Fibroblast of the conjunctiva (primary cell): ENCODE data around the gene KIAA1671.
A peak's percentile ranks its signal among the peaks of the same experiment; 100 is the strongest.

Experiments
- DNase-seq: peaks from one replicate; pipeline ENCODE4 v3.0.0-alpha.2; 2010; ENCODE audit warnings: low read depth

The KIAA1671 gene

GRCh38 chr22:25045159-25045558 is 92.6 kb downstream of the KIAA1671 start:
- DNase-seq, result no peak

DNA sequence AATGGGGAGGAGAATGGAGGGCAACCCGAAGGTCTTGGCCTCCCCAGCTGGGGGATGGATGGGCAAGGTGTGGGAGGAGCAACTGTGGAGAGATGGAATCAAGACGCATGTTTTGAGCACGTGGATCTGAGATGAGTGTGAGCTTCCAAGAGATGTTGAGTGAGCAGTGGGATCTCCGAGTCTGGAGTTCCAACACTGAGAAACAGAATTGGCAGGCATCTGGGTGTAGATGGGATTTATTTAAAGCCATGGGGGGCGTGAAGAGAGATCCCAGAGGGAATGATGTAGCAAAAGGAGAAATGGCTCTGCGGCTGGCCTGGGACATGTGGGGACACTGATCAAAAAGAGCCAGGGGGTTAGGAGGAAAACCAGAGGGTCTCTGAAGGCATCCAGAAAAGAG is 95.6 kb downstream of the KIAA1671 start:
- DNase-seq, result no peak

- DNase-seq, result peak; percentile 41
Measured at GRCh38 chr22:25048659-25049647, 96.4 kb downstream of the KIAA1671 start.

- DNase-seq, result no peak
Measured at GRCh38 chr22:25049770-25050169, 97.3 kb downstream of the KIAA1671 start.

DNA sequence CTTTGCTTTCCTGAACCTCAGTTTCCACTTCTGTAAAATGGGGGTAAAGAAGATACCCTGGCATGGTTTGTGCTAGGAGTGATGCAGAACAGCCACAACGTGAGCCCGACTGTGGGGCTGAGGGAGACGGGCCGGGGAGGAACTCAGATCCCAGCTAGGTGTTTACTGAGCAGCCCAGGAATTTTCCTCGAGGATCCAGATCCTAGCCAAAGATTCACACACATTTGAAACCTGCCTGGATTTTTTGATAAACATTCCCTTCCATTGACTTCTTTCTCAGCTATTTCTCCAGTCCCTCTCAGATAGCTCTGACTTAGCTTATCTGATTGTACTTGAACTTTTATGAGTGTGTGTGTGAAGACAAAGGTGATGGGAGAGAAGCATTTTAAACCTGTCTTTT is 98.0 kb downstream of the KIAA1671 start:
- no peak for DNase-seq

- no peak for DNase-seq
Measured at GRCh38 chr22:25051073-25051472, 98.6 kb downstream of the KIAA1671 start.

GRCh38 chr22:25051983-25052710 is 99.6 kb downstream of the KIAA1671 start:
- DNase-seq, result no peak

DNA sequence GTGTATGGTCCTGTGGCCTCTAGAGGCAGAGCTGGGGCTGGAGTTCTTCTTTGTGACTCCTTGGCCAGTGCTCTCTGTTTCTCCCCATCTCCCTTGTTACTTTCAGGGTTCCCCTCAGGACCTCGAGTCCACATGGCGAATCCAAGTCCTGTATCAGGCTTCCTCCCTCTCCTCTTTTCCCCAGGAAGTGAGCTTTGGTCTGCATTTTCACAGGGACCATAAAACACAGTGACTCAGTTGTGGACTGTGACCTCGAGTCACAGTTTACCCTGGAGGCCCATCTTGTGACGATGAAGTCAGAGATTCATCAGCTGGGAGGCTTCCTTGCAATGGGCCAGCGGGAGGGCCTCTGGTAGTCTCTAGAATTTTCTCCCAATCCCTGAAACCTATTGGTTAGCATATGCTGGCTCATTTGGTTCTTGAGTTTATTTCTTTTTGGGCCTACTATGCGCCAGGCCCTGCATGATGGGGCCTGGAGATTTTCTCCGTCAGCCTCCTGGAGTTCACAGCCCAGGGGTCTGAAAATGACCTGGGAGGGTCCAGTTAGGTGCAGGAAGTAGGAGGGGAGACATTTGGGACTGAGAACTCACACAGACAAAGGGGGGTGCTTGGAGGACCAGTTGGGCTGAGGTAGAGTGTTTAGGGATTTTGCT is 100.8 kb downstream of the KIAA1671 start:
- DNase-seq, result no peak

DNA sequence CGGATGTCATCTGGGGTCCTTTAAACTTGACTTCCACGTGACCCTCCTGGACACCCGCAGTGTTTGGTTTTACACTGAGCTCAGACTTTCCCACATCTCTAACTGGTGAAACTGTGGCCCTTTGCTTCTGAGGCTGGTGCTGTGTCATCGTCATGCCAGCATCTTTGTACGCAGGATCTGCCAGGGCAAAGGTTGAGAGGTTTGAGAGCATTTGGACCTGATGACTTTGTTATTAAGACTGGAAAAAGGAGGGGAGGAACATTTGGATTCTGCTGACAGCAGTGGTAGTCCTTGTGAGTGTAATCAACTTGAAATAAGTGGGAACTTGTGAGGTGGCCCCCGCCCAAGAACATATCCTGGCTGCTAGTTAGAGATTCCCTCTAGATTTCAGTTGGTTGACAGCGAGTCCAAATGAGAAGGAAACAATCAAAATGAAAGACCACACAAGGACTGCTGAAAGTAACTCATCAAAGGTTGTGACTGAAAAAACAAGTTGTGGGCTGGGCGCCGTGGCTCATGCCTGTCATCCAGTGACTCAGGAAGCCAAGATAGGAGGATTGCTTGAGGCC is 102.5 kb downstream of the KIAA1671 start:
- no peak for DNase-seq

DNA sequence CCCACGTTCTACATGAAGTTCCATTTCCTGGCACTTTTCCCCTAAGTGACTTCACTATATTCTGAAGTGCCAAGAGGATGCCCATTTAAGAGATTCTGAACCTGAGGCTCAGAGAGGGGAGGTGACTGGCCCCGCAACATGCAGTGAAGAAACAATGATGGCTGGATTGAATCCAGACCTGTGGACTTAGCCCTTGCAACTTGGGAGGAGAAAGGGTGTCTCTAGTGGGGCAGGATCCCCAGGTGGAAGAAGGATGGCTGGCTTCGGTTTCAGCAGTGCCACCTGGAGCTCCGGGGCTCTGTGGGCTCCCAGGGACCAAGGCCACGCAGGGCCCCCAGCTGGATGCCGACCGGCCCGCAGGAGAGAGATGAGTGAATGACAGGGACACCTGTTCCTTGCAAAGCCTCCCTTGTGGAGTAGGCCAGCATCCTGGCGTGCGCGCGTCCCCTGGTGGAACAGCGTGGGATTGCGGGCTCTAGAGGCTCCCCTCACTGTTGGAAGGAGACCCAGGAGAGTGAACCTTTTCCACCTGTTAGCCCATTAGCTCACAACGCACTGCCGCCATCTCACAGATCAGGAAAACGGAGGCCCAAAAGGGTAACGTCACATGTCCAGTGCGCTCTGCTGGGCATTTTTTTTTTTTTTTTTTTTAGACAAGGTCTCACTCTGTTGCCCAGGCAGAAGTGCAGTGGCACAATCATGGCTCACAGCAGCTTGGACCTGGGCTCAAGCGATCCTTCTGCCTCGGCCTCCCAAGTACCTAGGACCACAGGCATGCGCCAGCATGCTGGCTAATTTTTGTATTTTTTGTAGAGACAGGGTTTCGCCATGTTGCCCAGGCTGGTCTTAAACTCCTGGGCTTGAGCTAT is 104.7 kb downstream of the KIAA1671 start:
- peak; percentile 12 for DNase-seq

GRCh38 chr22:25059438-25059837 is 106.9 kb downstream of the KIAA1671 start:
- DNase-seq, result no peak

GRCh38 chr22:25060522-25061071 is 108.1 kb downstream of the KIAA1671 start:
- DNase-seq, result no peak

DNA sequence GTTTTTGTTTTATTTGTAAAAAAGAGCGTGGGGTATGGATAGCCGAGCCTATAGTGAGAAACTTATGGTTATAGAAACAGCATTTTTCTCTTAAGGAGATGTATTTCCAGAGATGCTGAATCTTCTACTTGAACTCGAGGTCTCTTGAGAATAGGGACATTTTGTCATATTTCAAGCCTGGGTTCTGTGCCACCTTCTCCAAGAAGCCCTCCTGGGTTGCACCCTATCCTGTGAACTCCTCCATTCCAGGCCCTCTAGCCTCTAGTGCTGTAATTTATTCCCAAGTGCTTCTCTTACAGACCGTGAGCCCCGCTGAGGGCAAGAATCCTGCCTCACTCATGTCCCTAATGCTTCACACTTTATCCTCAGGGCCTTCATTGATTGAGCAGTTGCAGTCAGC is 108.6 kb downstream of the KIAA1671 start:
- DNase-seq, result no peak

GRCh38 chr22:25061605-25062376 is 109.3 kb downstream of the KIAA1671 start:
- no peak for DNase-seq

DNA sequence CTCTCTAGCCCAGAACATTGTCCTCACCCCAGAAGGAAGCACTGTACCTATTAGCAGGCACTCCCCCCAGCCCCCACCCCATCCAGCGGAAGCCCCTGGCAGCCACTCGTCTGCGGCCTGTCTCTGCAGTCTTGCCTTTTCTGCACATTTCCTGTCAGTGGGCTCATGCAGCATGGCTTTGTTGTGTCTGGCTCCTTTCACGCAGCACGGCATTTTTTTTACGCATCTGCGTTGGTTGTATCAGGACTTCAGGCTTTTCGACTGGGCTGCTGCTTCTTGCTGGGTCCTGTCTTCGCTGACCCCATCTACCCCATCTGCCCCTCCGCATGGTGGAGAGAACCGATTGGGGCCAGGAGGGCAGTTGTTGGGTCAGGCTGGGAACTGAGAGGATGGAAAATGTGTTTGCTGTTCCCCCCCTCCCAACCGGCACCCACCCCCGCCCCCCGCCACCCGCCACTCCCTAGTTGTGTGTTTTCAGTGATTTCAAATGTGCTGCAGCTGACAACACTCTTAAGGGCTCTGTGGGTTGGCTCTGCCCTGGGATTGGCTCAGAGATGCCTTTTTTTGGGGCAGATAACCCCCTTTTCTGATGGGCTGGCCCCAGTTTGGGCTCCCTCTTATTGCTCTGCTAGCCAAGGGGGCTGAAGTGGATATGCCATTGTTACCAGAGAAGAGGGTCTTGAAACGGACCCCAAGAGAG is 110.0 kb downstream of the KIAA1671 start:
- DNase-seq, result no peak

DNA sequence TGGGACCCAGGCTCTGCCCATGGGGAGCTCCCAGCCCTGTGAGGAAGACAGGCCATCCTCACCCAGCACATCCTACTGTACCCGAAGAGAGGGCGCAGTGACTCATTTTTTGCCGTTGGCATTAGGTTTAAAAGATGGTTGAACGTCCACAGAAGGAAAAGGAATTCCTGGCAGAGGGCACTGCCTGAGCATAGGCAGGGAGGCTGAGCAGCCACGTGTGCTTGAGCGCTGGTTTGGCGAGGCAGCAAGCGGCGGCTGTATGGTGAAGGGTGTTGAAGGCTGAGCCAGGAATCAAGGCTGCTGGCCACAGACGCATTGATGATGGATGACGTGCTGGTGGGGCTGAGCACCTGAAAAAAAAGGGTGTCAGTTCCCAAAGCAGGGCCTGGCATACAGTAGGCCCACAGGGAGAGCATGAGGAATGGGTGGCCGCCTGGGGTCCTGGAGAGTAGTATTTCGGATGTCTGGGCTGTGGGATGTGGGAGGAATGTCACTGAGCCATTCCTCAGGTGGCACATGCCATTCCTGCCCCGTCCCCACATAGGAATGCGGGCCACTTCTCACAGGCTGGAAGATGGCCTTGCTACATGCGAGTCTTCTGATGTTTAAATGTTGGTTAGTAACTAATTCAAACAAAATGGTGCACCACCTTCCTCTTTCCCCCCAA is 112.5 kb downstream of the KIAA1671 start:
- no peak for DNase-seq

DNA sequence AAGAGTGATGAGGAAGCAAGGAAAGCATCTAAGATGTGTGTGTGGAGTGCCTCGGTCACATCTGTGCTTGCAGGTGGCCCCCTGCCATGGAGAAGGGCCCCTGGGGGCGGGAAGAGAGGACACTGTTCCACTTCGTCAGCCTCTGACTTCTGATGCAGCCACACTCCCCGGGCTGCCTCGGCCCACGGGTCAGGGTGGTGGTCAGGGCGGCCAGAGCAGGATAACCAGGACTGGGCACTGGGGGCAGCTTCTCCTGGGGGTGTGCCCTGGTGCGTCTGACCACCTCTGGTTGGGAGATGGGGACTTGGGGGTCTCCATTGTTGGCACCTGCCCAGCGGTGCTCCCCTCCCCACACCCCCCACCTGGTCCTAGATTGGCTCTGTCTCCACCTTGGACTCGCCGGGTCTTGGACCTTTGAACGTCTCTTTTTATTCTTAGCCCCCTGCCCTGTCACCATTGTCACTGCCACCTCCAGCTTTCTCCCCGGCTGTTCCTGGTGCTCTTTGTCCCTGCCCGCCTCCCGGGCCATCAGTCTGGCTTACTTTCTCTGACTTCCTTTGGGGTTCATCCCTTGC is 114.4 kb downstream of the KIAA1671 start:
- DNase-seq, result no peak

DNA sequence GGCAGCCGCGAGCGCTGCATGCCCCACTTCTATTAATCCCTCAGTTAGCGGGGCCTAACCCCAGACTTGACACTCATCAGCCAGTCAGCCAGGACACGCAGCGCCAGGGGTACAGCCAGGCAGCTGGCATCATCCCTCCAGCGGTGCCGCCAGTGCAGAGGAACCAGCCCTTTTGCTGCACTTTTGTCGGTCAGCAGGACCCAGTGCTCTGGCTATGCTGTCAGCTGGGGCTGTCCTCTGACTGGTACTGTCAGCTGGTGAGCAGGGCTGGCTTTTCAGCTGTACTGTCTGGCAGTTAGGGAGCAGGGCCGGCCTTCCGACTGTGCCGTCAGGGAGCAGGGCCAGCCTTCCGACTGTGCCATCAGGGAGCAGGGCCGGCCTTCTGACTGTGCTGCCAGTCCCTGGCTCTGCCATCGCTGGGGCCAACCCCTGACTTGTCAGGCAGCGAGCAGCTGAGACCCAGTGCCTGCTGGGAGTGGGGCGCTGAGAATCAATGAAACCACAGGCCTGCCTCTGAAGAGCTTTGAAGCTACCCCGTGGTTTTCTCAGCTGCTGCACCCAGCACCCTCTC is 115.4 kb downstream of the KIAA1671 start:
- no peak for DNase-seq
